ENCODE results near the gene GATAD2B.

Gene GATAD2B

GRCh38 chr1:153827168-153827964 lies 95.4 kb downstream of the GATAD2B start:
- DNase-seq, result no peak

GRCh38 chr1:153818876-153819275 lies 103.9 kb downstream of the GATAD2B start:
- no peak for DNase-seq

DNA sequence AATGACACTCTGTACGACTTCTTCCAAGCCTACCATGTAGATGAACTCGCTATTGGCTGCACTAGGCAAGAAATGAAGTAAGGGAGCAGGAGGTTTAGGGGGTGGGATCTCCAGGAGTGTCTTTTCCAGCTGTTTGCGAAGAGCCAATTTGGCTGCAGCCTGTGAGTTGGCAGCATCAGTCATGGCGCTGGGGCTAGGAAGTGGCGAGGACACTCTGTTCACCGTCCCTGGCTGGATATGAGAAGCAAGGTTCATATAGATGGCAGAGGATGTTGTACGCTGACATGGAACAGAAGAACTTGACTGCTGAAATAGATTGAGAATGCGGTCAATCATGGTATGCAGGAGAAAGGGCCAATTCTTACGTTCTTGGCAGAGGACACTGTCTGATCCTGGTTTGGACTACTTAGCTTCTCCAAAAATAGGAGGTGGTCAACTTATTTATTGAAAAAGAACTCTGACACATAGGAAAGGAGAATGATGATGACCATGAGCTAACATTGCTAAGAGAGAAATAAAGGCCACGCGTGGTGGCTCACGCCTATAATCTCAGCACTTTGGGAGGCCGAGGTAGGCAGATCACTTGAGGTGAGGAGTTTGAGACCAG lies 106.4 kb downstream of the GATAD2B start:
- DNase-seq, result no peak

- DNase-seq, result peak in 1 of 2 experiments; percentile 48
These were observed 116.7 kb downstream of the GATAD2B start for GRCh38 chr1:153805886-153806719.

- DNase-seq, result no peak
These were observed 117.6 kb downstream of the GATAD2B start for GRCh38 chr1:153805042-153805745.

- no peak for DNase-seq
These were observed 118.7 kb downstream of the GATAD2B start for GRCh38 chr1:153804112-153804511.

DNA sequence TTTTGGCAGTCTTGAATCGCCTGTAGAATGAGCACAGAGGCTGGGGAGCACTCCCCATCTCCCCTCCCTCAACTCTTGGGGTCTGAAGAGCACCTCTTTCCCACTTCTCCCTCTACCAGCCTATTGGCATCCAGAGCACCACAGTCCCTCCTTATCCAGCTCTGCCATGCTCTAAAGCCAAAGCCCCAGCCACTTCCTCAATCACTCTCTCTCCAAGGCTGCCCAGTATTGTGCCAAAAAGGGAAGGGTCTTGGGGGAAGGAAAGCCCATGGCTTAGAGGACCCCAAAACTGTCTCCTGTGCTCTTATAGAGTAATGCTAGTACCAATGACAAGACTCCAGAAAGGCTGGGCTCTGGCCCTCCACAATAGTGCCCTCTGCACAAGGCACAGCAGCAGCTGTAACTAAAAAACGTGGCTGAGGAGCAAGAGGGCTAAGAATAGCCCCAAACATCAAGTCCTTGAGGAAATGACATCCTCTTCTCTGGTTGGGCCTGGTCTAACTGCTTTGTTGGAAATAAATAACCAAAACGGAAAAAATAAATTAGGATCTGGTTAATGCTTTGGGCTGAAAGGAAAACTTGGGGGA lies 119.2 kb downstream of the GATAD2B start:
- DNase-seq, result no peak

DNA sequence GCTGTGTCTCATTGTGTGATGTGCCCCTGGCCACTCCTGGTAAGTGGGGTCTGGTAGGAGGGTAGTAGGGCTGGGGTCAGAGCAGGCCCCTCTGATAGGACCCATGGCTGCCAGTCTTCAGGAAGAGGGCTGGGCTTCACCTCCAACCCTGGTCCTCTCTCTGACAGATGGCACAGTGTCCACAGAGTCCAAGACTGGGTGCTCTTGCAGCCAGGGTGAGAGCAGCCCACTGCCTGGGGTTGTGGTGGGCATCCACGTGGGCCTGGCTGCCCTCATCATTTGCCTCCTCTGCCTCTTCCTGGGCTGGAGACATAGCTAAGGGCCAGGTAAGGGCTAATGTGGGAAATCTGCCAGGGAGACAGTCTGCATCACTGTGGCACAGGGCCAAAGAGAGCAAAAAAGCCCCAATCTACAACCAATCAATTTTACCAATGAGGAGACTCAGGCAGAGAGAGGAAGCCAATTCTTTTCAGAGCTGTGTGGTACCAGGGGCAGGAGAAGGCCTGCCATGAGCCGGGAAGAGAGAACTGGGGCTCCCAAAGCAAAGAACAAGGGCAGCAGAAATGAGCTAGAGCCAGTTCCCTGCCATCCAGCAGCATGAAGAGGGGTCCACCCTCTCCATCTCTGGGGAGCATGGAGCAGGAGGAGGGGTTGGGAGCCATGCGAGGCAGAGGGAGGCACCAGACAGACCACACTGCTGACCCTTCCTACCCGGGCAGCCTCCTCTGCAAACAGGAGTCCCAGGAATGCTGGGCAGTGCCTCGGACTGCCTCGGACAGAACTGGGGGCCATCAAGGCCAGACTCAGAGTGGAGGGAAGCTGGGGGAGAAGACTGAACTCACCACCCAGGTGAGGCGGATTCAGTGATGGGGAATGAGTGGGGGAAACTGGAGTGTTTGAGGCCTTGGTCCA lies 120.7 kb downstream of the GATAD2B start:
- no peak for DNase-seq

DNA sequence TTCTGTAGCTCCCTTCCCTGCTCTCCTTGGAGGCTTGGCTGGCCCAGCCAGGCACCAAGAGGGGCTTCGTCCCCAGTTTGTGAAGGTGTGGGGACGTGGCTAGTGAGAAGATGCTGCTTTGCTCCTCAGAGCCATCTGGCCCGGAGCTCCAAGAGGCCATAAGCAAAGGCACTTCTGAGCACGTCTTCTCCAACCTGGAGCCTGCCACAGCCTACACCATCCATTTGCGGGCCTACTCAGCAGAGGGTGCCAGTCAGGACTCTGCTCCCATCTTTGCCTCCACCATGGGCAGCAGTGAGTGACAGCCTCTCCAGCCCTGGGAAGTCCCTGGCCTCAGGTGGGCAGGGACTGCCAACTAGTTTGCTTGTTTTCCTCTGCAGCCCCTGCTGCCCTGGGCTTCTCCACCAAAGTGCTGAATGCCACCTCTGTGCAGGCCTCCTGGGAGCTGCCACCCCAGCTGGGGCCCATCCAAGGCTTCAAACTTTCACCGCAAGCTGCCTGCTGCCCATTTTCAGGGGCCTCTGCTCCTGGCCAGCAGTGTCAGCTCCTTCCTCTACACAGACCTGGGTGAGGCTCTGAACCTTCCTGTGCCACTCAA lies 121.6 kb downstream of the GATAD2B start:
- no peak for DNase-seq

GRCh38 chr1:153800516-153800915 lies 122.3 kb downstream of the GATAD2B start:
- no peak for DNase-seq

- no peak for DNase-seq
These were observed 123.0 kb downstream of the GATAD2B start for GRCh38 chr1:153799566-153800465.

DNA sequence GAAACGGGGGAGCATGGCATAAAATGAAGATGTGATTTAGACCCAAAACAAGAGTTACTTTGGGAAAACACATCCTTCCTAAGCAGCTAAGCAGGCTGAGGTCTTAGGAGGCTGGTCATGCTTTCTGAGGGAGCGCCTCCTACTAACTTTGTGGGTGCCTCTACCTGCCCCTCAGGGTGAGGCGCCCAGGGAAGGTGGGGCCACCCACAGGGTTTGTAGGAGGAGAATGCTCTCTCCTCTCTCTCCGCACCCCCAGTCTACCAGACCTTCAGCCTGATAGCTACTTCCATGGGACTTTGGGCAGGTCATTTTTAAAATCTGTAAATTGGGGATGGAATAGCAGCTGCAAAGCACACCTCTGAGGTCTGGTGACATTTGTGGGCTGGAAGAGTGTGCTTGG lies 123.8 kb downstream of the GATAD2B start:
- DNase-seq, result no peak

DNA sequence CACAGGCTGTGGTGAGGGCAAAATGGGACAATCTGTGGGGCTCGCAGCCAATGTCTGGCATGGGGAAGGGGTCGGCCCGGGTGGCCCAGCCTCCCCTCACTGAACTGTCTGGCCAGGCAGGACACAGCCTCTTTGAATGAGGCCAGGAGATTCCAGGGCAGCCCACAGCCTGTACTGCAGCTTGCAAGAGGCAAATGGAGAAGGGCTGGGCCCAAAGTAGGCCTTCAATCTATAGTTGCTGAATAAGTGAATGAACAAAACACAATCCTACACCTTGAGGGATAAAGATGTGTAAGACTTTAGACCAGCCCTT lies 124.3 kb downstream of the GATAD2B start:
- DNase-seq, result no peak

- peak; percentile 46 to 61 for DNase-seq
These were observed 125.7 kb downstream of the GATAD2B start for GRCh38 chr1:153796786-153797659.

DNA sequence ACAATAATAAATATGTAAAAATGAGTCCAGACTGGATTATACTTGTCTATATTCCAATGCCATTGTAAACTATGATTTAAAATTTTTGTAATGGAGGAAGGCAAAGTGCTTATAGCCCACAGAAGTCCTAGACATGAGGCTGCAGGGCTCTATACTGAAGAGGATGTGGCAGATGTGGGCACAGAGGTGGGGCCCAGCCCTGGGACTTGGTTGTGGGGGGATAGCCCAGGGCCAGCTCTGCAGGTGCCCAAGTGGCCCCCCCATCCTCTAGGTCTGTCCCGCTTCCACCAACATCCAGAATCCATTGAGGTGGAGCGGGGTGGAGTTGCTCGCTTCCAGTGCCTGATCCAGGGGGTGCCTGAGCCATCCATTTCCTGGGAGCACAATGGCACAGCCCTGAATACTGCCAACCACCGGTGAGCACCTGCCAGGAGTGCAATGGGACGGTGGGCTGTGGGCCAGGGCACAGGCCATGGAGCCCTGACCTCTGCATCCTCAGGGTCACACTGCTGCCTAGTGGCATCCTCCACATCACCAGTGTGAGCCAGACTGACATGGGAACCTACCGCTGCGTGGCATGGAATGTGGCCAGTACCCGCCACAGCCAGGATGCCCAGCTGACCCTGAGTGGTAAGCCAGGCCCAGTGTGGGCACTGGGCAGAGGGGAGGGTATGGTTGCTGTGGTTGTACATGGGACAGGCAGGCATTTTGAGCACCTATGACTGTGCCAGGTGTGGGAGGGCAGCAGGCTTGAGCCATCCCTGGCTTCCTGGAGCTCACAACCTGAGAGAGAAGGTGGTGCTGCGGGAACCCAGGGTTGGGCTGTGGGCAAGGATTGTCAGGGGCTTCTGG lies 126.6 kb downstream of the GATAD2B start:
- no peak for DNase-seq

GRCh38 chr1:153795330-153795837 lies 127.4 kb downstream of the GATAD2B start:
- no peak for DNase-seq

DNA sequence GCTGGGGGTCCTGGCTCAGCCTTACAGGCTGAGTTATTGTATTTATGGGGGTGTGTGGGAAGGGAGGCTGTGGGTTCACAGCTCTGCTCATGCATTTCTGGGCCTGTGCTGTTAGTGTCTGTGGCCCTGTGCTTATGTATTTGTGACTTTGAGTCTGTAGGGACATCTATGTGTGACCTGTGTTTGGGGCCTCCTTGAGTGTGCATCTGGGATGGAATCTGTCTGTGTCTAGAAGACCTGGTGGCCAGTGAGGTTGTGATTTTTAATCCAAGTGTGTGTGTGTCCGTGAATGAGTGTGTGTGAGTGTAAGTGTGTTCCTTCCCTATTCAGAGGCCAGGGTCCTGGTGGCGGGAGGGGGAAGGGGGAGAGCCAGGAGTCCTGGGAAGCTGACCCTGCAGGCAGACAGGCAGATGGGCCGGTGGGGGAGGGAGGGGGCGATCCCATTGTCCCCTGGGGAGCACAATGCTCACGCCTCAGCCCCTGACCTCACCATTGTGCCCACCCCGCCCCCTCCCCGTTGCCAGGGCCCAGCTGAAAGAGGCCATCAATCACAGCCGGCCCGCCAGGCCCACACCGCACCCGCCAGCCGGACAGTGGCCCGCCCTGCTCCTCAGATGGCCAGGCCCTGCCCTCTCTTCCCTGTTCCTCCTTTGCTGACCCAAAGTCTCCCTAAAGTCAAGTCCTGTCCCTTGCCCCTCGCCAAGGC lies 128.0 kb downstream of the GATAD2B start:
- DNase-seq, result no peak
